Stomach (tissue), 9 donors: Measurements from ENCODE around the gene CYB5A. TPM values are rescaled to one million over a fixed set of nuclear protein-coding genes. Genes with fewer than 3 reads are reported as not detected.
"Not testable (repeated sequence)": the region's sequence is repeated elsewhere in the genome, so short reads cannot be mapped to it uniquely, and the experiment has no call there.

Source experiments
- DNase-seq, 2 donors: peaks; one replicate each; pipeline versions ENCODE4 v3.0.0 to v3.0.0-alpha.2; 2013 to 2019
- H3K27ac ChIP-seq, 5 donors: fragments of 200-600 bp in 4 of 5; sonication (generic) in 4 of 5; one replicate each; pipeline ENCODE4 v1.5.1; 2013 to 2019; ENCODE audit warnings: mild to moderate bottlenecking in 1 of 5, moderate library complexity in 1 of 5
- H3K27me3 ChIP-seq, 3 donors: fragments of 200-600 bp; sonication (generic); one replicate each; pipeline ENCODE4 v1.5.1; 2017 to 2019; ENCODE audit warnings: mixed run types in 1 of 3
- H3K36me3 ChIP-seq, 4 donors: fragments of 200-600 bp; sonication (generic); 1 replicate in 3 of 4; 2 replicates in 1 of 4; pipeline ENCODE4 v1.5.1; 2016 to 2019
- H3K4me1 ChIP-seq, 4 donors: fragments of 200-600 bp; sonication (generic); one replicate each; pipeline ENCODE4 v1.5.1; 2016 to 2019
- H3K4me3 ChIP-seq, 4 donors: fragments of 200-600 bp; sonication (generic) in 3 of 4; one replicate each; pipeline ENCODE4 v1.5.1; 2016 to 2019; ENCODE audit warnings: mild to moderate bottlenecking in 1 of 4
- H3K9me3 ChIP-seq, 4 donors: fragments of 200-600 bp; sonication (generic); one replicate each; pipeline ENCODE4 v1.5.1; 2016 to 2019
- CTCF ChIP-seq, 7 experiments: fragments of 450-650 bp in 4 of 7; fragments of 200-600 bp in 3 of 7; sonication (generic) in 3 of 7; IDR thresholded peaks; one replicate each; pipeline ENCODE4 v1.5.1; 2016 to 2019; ENCODE audit warnings: antibody characterized with exemption in 7 of 7, control low read depth in 2 of 7, mild to moderate bottlenecking in 1 of 7
- EP300 ChIP-seq: sonication (generic); formaldehyde crosslinking; IDR thresholded peaks from one replicate; pipeline ENCODE4 v1.6.1; 2017; ENCODE audit warnings: antibody characterized with exemption
- POLR2A ChIP-seq, 4 donors: fragments of 450-650 bp; IDR thresholded peaks; one replicate each; pipeline ENCODE4 v1.6.1; 2016; ENCODE audit warnings: antibody characterized with exemption in 4 of 4, control low read depth in 2 of 4, mild to moderate bottlenecking in 1 of 4, moderate library complexity in 1 of 4
- POLR2AphosphoS5 ChIP-seq, 3 donors: sonication (generic); formaldehyde crosslinking; IDR thresholded peaks; one replicate each; pipeline ENCODE4 v1.6.1; 2016; ENCODE audit warnings: antibody characterized with exemption in 3 of 3
- WGBS, 5 donors: extraction: QIAGEN DNeasy Blood & Tissue Kit in 3 of 5; methylation state at CpG; one replicate each; pipeline versions ENCODE4 v1.1.5 to v1.1.7; 2013 to 2018; 5-methylcytosine and 5-hydroxymethylcytosine counted together
- intact Hi-C: fragments of 100-400 bp; cut with DNase I; formaldehyde crosslinking; loops from one replicate; pipeline ENCODE4 v1.15.1; 2023; ENCODE audit warnings: low total_unique reads
- polyA plus RNA-seq, 3 donors: library from polyadenylated mRNA; stranded (reverse); fragments of 200-250 nt; gene quantifications; one replicate each; pipeline ENCODE4 v1.2.3, GENCODE V29; 2013
- total RNA-seq, 5 donors: library from RNA; depleted of rRNA; stranded (reverse); fragments of >200 nt; gene quantifications; one replicate each; pipeline versions ENCODE4 v1.1.0 to v1.2.3, GENCODE V29; 2014 to 2016
- donor health status: healthy with polysubstance abuse.
- donor health status: Bipolar disorder and iron deficiency.
- donor health status: healthy.

The CYB5A gene
- total and polyA plus RNA-seq, 8 donors = 75.9 to 450 (median 114) TPM

GRCh38 chr18:74294526-74294925 is 2.8 kb upstream of the CYB5A start:
- intact Hi-C loops = no loop called here
- no peak for DNase-seq
- Histone ChIP-seq H3K4me3 (no peak overlapping the region), H3K4me1 (peaks cover 8 to 27% (median 26%) of the 10 kb centered on the region in 4 donors), H3K9me3 (no peaks in the 10 kb centered on the region), H3K36me3 (no peaks in the 10 kb centered on the region), H3K27me3 (no peaks in the 10 kb centered on the region), H3K27ac (no peak overlapping the region)
- 85 to 91% (median 88%) methylated on average over 8 of the region's 8 CpGs for WGBS, 5 donors
- TF ChIP-seq EP300 (no peak), POLR2A (IDR thresholded peaks at IDR 0.05) (no peak), CTCF (IDR thresholded peaks at IDR 0.05) (no peak), POLR2AphosphoS5 (IDR thresholded peaks at IDR 0.05) (no peak)

- intact Hi-C loops, H3K36me3 ChIP-seq, DNase-seq, H3K9me3 ChIP-seq, H3K4me3 ChIP-seq, H3K27me3 ChIP-seq: not testable (repeated sequence)
- 75 to 94% (median 86%) methylated on average over 3 of the region's 3 CpGs for WGBS, 5 donors
- Histone ChIP-seq H3K4me1 (peaks cover 19 to 41% (median 40%) of the 10 kb centered on the region in 4 donors), H3K27ac (peak overlapping the region in 2 of 5 donors; percentile 86 to 92)
Observed at GRCh38 chr18:74292982-74293381, 1.2 kb upstream of the CYB5A start.

- 2 to 22% (median 11%) methylated on average over 4 of the region's 4 CpGs for WGBS, 5 donors
- no peak for TF ChIP-seq CTCF (IDR thresholded peaks at IDR 0.05)
- TF ChIP-seq POLR2A (IDR thresholded peaks at IDR 0.05) = no peak
- no peak for TF ChIP-seq EP300
- TF ChIP-seq POLR2AphosphoS5 (IDR thresholded peaks at IDR 0.05) = no peak
- intact Hi-C loops = no loop called here
- Histone ChIP-seq H3K27ac (peak overlapping the region; percentile 49 to 92 (median 86)), H3K4me1 (peaks cover 20 to 46% (median 42%) of the 10 kb centered on the region in 4 donors), H3K36me3 (no peaks in the 10 kb centered on the region), H3K9me3 (no peaks in the 10 kb centered on the region), H3K27me3 (no peaks in the 10 kb centered on the region), H3K4me3 (peak overlapping the region; percentile 82 to 96 (median 96))
- no peak for DNase-seq
Observed at GRCh38 chr18:74292541-74292858, 737 bp upstream of the CYB5A start.

- H3K4me1 ChIP-seq = peaks cover 29 to 57% (median 50%) of the 10 kb centered on the region in 4 donors
- TF ChIP-seq EP300 = no peak
- no peak for TF ChIP-seq CTCF (IDR thresholded peaks at IDR 0.05)
- H3K27ac ChIP-seq = peak overlapping the region; percentile 85 to 92 (median 89)
- peak overlapping the region; percentile 82 to 96 (median 96) for H3K4me3 ChIP-seq
- H3K36me3 ChIP-seq = no peaks in the 10 kb centered on the region
- 0 to 2% (median 0%) methylated on average over 3 to 30 of the region's 30 CpGs for WGBS, 5 donors
- DNase-seq = no peak
- intact Hi-C loops = no loop called here
- H3K9me3 ChIP-seq = no peaks in the 10 kb centered on the region
- H3K27me3 ChIP-seq = no peaks in the 10 kb centered on the region
Observed at GRCh38 chr18:74291472-74291770, 342 bp downstream of the CYB5A start.

GRCh38 chr18:74290794-74291471 is 830 bp downstream of the CYB5A start:
- intact Hi-C loops = no loop called here
- Histone ChIP-seq H3K4me3 (peak overlapping the region; percentile 82 to 96 (median 96)), H3K27ac (peak overlapping the region; percentile 85 to 92 (median 89)), H3K27me3 (no peaks in the 10 kb centered on the region), H3K4me1 (peaks cover 31 to 62% (median 55%) of the 10 kb centered on the region in 4 donors), H3K36me3 (no peaks in the 10 kb centered on the region), H3K9me3 (no peaks in the 10 kb centered on the region)
- DNase-seq = peak; percentile 76 to 89
- peak in 2 of 7 experiments; percentile 6 to 54 for TF ChIP-seq CTCF (IDR thresholded peaks at IDR 0.05)
- TF ChIP-seq EP300 = no peak
- 9 to 27% (median 12%) methylated on average over 38 to 57 of the region's 57 CpGs for WGBS, 5 donors
